PC-3 (cell line): ENCODE data around the gene EYS. TPM values are rescaled to one million over a fixed set of nuclear protein-coding genes. Genes with fewer than 3 reads are reported as not detected.

Experiments used
- ATAC-seq: fragments of 200-7000 bp; cut with Tn5 transposase; 2 replicates; pipeline ENCODE4 v1.9.1; 2020; ENCODE audit warnings: mild to moderate bottlenecking, moderate library complexity
- BruUV-seq: library from RNA; stranded (reverse); fragments of 400-500 nt; replicated peaks from 2 replicates; lab custom pipeline; 2021; lab: Mats Ljungman, UMichigan
- CTCF ChIA-PET: fragments of 300-600 bp; sonication (Branson Sonifier 250); formaldehyde crosslinking; loops from one replicate; lab custom pipeline; 2022; ENCODE audit warnings: antibody characterized with exemption; lab: Charles Lee
- POLR2A ChIA-PET: fragments of 300-600 bp; sonication (Branson Sonifier 250); formaldehyde crosslinking; loops from one replicate; lab custom pipeline; 2022; ENCODE audit warnings: antibody characterized with exemption; ENCODE audit not compliant: unreplicated experiment; lab: Charles Lee
- DNase-seq: peaks from one replicate; pipeline ENCODE4 v3.0.0-alpha.2; 2015
- H2AFZ ChIP-seq: fragments of 300-600 bp; sonication (generic); 2 replicates; pipeline ENCODE4 v1.6.0; 2016; ENCODE audit warnings: antibody characterized with exemption, low read length
- H3F3A ChIP-seq: fragments of 300-600 bp; sonication (generic); one replicate; pipeline ENCODE4 v1.6.0; 2017; ENCODE audit warnings: antibody characterized with exemption, low read length, control low read depth, mild to moderate bottlenecking; ENCODE audit not compliant: unreplicated experiment
- H3K27ac ChIP-seq: fragments of 300-600 bp; sonication (generic); 2 replicates; pipeline ENCODE4 v1.5.1; 2016; ENCODE audit warnings: mild to moderate bottlenecking, low read length
- H3K27me3 ChIP-seq: fragments of 300-600 bp; sonication (generic); 2 replicates; pipeline ENCODE4 v1.6.1; 2016; ENCODE audit warnings: low read length, mixed read lengths
- H3K36me3 ChIP-seq: fragments of 300-600 bp; sonication (generic); 2 replicates; pipeline ENCODE4 v1.6.1; 2016; ENCODE audit warnings: low read depth, mixed run types, low read length, mixed read lengths
- H3K4me1 ChIP-seq: fragments of 300-600 bp; sonication (generic); 2 replicates; pipeline ENCODE4 v1.5.1; 2016; ENCODE audit warnings: low read length; ENCODE audit not compliant: insufficient read depth
- H3K4me2 ChIP-seq: fragments of 300-600 bp; sonication (generic); 2 replicates; pipeline ENCODE4 v1.6.0; 2016; ENCODE audit warnings: low read length
- H3K4me3 ChIP-seq: fragments of 300-600 bp; sonication (generic); 2 replicates; pipeline ENCODE4 v1.5.1; 2016; ENCODE audit warnings: mild to moderate bottlenecking, low read length, mixed read lengths
- H3K79me2 ChIP-seq: fragments of 300-600 bp; sonication (generic); 2 replicates; pipeline ENCODE4 v1.6.1; 2017; ENCODE audit warnings: low read length, mixed read lengths
- H3K9ac ChIP-seq: fragments of 300-600 bp; sonication (generic); 2 replicates; pipeline ENCODE4 v1.6.0; 2016; ENCODE audit warnings: mild to moderate bottlenecking, low read length
- H3K9me2 ChIP-seq: fragments of 300-600 bp; sonication (generic); replicated peaks from 2 replicates; pipeline ENCODE4 v1.6.1; 2016; ENCODE audit warnings: mixed run types, low read length, mixed read lengths
- H3K9me3 ChIP-seq: fragments of 300-600 bp; sonication (generic); 2 replicates; pipeline ENCODE4 v1.6.1; 2016; ENCODE audit warnings: low read length, mixed read lengths
- H4K20me1 ChIP-seq: fragments of 300-600 bp; sonication (generic); 2 replicates; pipeline ENCODE4 v1.6.1; 2016; ENCODE audit warnings: low read length, mixed read lengths
- CTCF ChIP-seq: fragments of 300-600 bp; sonication (generic); conservative IDR thresholded peaks from 2 replicates; pipeline ENCODE4 v1.5.1; 2017; ENCODE audit warnings: antibody characterized with exemption, low read depth, mild to moderate bottlenecking, low read length
- EZH2 ChIP-seq: fragments of 300-600 bp; sonication (generic); IDR thresholded peaks from one replicate; pipeline ENCODE4 v1.6.1; 2017; ENCODE audit warnings: antibody characterized with exemption, mild to moderate bottlenecking, low read length; ENCODE audit not compliant: unreplicated experiment
- EZH2phosphoT487 ChIP-seq: fragments of 300-600 bp; sonication (generic); IDR thresholded peaks from 2 replicates; pipeline ENCODE4 v1.6.1; 2018; ENCODE audit warnings: mild to moderate bottlenecking, antibody characterized with exemption, low read length, borderline replicate concordance
- intact Hi-C: fragments of 100-400 bp; cut with micrococcal nuclease; formaldehyde crosslinking; loops from 2 replicates; pipeline ENCODE4 v1.9.0; 2023
- total RNA-seq: library from RNA; depleted of rRNA; stranded (reverse); fragments of >200 nt; gene quantifications from 2 replicates; pipeline ENCODE4 v1.2.3, GENCODE V29; 2014

Gene EYS
- total RNA-seq, 1 experiment from 2014 or later: 0.07 TPM

GRCh38 chr6:65161661-65162060 is 545.4 kb downstream of the EYS start:
- Histone ChIP-seq H3K27me3 (no peaks in the 10 kb centered on the region), H3K9me2 (no peaks in the 10 kb centered on the region), H3K27ac (no peak overlapping the region), H3K36me3 (no peaks in the 10 kb centered on the region), H3F3A (no peaks in the 10 kb centered on the region), H3K4me3 (no peak overlapping the region), H3K9ac (no peak overlapping the region), H3K4me1 (no peaks in the 10 kb centered on the region), H3K4me2 (no peak overlapping the region), H2AFZ (no peak overlapping the region), H3K79me2 (no peaks in the 10 kb centered on the region), H3K9me3 (no peaks in the 10 kb centered on the region), H4K20me1 (no peaks in the 10 kb centered on the region)
- no TSS peak for BruUV-seq
- ATAC-seq (no peak), DNase-seq (no peak)
- POLR2A ChIA-PET: no interaction called here
- intact Hi-C loops: no loop called here
- CTCF ChIA-PET: no interaction called here
- TF ChIP-seq CTCF: no peak
- TF ChIP-seq EZH2phosphoT487: no peak
- no peak for TF ChIP-seq EZH2

GRCh38 chr6:65157025-65157424 is 550.0 kb downstream of the EYS start:
- H3K79me2 ChIP-seq: no peaks in the 10 kb centered on the region
- ChIA-PET POLR2A (no interaction called here), CTCF (no interaction called here)
- intact Hi-C loops: no loop called here
- H3F3A ChIP-seq: no peaks in the 10 kb centered on the region
- no peaks in the 10 kb centered on the region for H3K36me3 ChIP-seq
- no peaks in the 10 kb centered on the region for H3K9me2 ChIP-seq
- BruUV-seq: no TSS peak
- H3K27me3 ChIP-seq: no peaks in the 10 kb centered on the region
- H3K9ac ChIP-seq: no peak overlapping the region
- H3K4me3 ChIP-seq: no peak overlapping the region
- H3K4me1 ChIP-seq: no peaks in the 10 kb centered on the region
- TF ChIP-seq EZH2phosphoT487: no peak
- TF ChIP-seq CTCF: no peak
- no peak for TF ChIP-seq EZH2
- no peak overlapping the region for H2AFZ ChIP-seq
- DNase-seq: no peak
- no peaks in the 10 kb centered on the region for H3K9me3 ChIP-seq
- H3K4me2 ChIP-seq: no peak overlapping the region
- no peak for ATAC-seq
- no peaks in the 10 kb centered on the region for H4K20me1 ChIP-seq
- no peak overlapping the region for H3K27ac ChIP-seq

- ATAC-seq (no peak), DNase-seq (no peak)
- Histone ChIP-seq H3K27ac (no peak overlapping the region), H3K9me3 (no peaks in the 10 kb centered on the region), H3F3A (no peaks in the 10 kb centered on the region), H3K27me3 (no peaks in the 10 kb centered on the region), H3K79me2 (no peaks in the 10 kb centered on the region), H3K9me2 (no peaks in the 10 kb centered on the region), H3K36me3 (no peaks in the 10 kb centered on the region), H3K4me3 (no peak overlapping the region), H2AFZ (no peak overlapping the region), H3K9ac (no peak overlapping the region), H4K20me1 (no peaks in the 10 kb centered on the region), H3K4me1 (no peaks in the 10 kb centered on the region), H3K4me2 (no peak overlapping the region)
- ChIA-PET POLR2A (no interaction called here), CTCF (no interaction called here)
- intact Hi-C loops: no loop called here
- BruUV-seq: no TSS peak
- TF ChIP-seq EZH2: no peak
- TF ChIP-seq CTCF: no peak
- TF ChIP-seq EZH2phosphoT487: no peak
Observed at GRCh38 chr6:65155083-65155482, 551.9 kb downstream of the EYS start.
